ENCODE results near the gene TTYH2.

Gene TTYH2

GRCh38 chr17:74194682-74195081, 18.7 kb upstream of the TTYH2 start:
- DNase-seq (ENCODE audit: low read depth): no peak

- DNase-seq (ENCODE audit: low read depth): no peak
These were observed 16.6 kb upstream of the TTYH2 start for GRCh38 chr17:74196541-74197317.

- no peak for DNase-seq (ENCODE audit: low read depth)
These were observed 15.6 kb upstream of the TTYH2 start for GRCh38 chr17:74197801-74198200.

- no peak for DNase-seq (ENCODE audit: low read depth)
These were observed 14.7 kb upstream of the TTYH2 start for GRCh38 chr17:74198694-74199093.

GRCh38 chr17:74199306-74200092, 13.9 kb upstream of the TTYH2 start:
- peak; percentile 36 for DNase-seq (ENCODE audit: low read depth)

- no peak for DNase-seq (ENCODE audit: low read depth)
These were observed 13.3 kb upstream of the TTYH2 start for GRCh38 chr17:74200112-74200511.

GRCh38 chr17:74201250-74201649, 12.1 kb upstream of the TTYH2 start:
- no peak for DNase-seq (ENCODE audit: low read depth)

- no peak for DNase-seq (ENCODE audit: low read depth)
These were observed 11.4 kb upstream of the TTYH2 start for GRCh38 chr17:74201948-74202347.

GRCh38 chr17:74202938-74203337, 10.4 kb upstream of the TTYH2 start:
- no peak for DNase-seq (ENCODE audit: low read depth)

- DNase-seq (ENCODE audit: low read depth): peak; percentile 91
These were observed 9.7 kb upstream of the TTYH2 start, which contains the start of gene RPL38 for GRCh38 chr17:74203439-74204240. TSS of gene RPL38 (plus strand) at chr17:74203678. CDS start at chr17:74203956, 278 bp downstream.

GRCh38 chr17:74204474-74204873, 8.9 kb upstream of the TTYH2 start:
- no peak for DNase-seq (ENCODE audit: low read depth)

GRCh38 chr17:74205274-74205673, 8.1 kb upstream of the TTYH2 start:
- DNase-seq (ENCODE audit: low read depth): no peak

- DNase-seq (ENCODE audit: low read depth): no peak
These were observed 7.0 kb upstream of the TTYH2 start for GRCh38 chr17:74206332-74206818.

- peak; percentile 64 for DNase-seq (ENCODE audit: low read depth)
These were observed 2.9 kb upstream of the TTYH2 start for GRCh38 chr17:74210191-74211140.

- DNase-seq (ENCODE audit: low read depth): no peak
These were observed 2.0 kb upstream of the TTYH2 start for GRCh38 chr17:74211141-74211911.

GRCh38 chr17:74211912-74212208, 1.5 kb upstream of the TTYH2 start:
- no peak for DNase-seq (ENCODE audit: low read depth)

- DNase-seq (ENCODE audit: low read depth): no peak
These were observed 1.0 kb upstream of the TTYH2 start for GRCh38 chr17:74212209-74212912.

- DNase-seq (ENCODE audit: low read depth): no peak
These were observed 555 bp downstream of the TTYH2 start for GRCh38 chr17:74213861-74214391.

- no peak for DNase-seq (ENCODE audit: low read depth)
These were observed 1.3 kb downstream of the TTYH2 start for GRCh38 chr17:74214484-74215341.
